Heart left ventricle (tissue), 16 donors: ENCODE measurements around the gene RNASEH2B. TPM values are rescaled to one million over a fixed set of nuclear protein-coding genes. Genes with fewer than 3 reads are reported as not detected.

Source experiments
- ATAC-seq, 4 donors: fragments of 200-7000 bp; cut with Tn5 transposase; one replicate each; pipeline ENCODE4 v1.9.1; 2020 to 2022; ENCODE audit warnings: moderate library complexity in 4 of 4, mild to moderate bottlenecking in 3 of 4, moderate number of reproducible peaks in 1 of 4
- DNase-seq, 5 donors: peaks; one replicate each; pipeline ENCODE4 v3.0.0-alpha.2; 2020
- H3K27ac ChIP-seq, 12 donors: fragments of 200-600 bp; sonication (generic) in 4 of 12; one replicate each; pipeline versions ENCODE4 v1.5.0 to v1.8.0; 2016 to 2022; ENCODE audit warnings: mild to moderate bottlenecking in 2 of 12
- H3K27me3 ChIP-seq, 9 donors: fragments of 200-600 bp; sonication (generic) in 2 of 9; one replicate each; pipeline versions ENCODE4 v1.5.1 to v1.8.0; 2016 to 2022; ENCODE audit warnings: mild to moderate bottlenecking in 3 of 9
- H3K36me3 ChIP-seq, 9 donors: fragments of 200-600 bp; sonication (generic) in 2 of 9; one replicate each; pipeline versions ENCODE4 v1.5.0 to v1.8.0; 2018 to 2022; ENCODE audit warnings: mild to moderate bottlenecking in 2 of 9
- H3K4me1 ChIP-seq, 12 donors: fragments of 200-600 bp; sonication (generic) in 4 of 12; one replicate each; pipeline versions ENCODE4 v1.5.0 to v1.8.0; 2016 to 2022; ENCODE audit warnings: mild to moderate bottlenecking in 3 of 12
- H3K4me3 ChIP-seq, 12 donors: fragments of 200-600 bp; sonication (generic) in 4 of 12; one replicate each; pipeline versions ENCODE4 v1.5.0 to v1.8.0; 2017 to 2022; ENCODE audit warnings: mild to moderate bottlenecking in 9 of 12, moderate library complexity in 4 of 12
- H3K9me3 ChIP-seq, 12 donors: fragments of 200-600 bp; sonication (generic) in 4 of 12; one replicate each; pipeline versions ENCODE4 v1.5.0 to v1.8.0; 2016 to 2022; ENCODE audit warnings: mild to moderate bottlenecking in 1 of 12
- POLR2A ChIP-seq, 2 donors: fragments of 450-650 bp; IDR thresholded peaks; one replicate each; pipeline ENCODE4 v1.6.1; 2017; ENCODE audit warnings: antibody characterized with exemption in 2 of 2, mild to moderate bottlenecking in 2 of 2, moderate library complexity in 2 of 2
- WGBS, 4 donors: extraction: QIAGEN DNeasy Blood & Tissue Kit in 2 of 4; methylation state at CpG; one replicate each; pipeline versions ENCODE4 v1.1.5 to v1.1.7; 2013 to 2018; 5-methylcytosine and 5-hydroxymethylcytosine counted together
- intact Hi-C, 10 donors: fragments of 100-400 bp; cut with DNase I; formaldehyde crosslinking; loops; one replicate each; pipeline versions ENCODE4 v1.11.1 to v1.14.2; 2022
- polyA plus RNA-seq, 2 donors: library from polyadenylated mRNA; stranded (reverse); fragments of 200-250 nt; gene quantifications; one replicate each; pipeline ENCODE4 v1.2.3, GENCODE V29; 2013
- total RNA-seq, 9 donors: library from RNA; depleted of rRNA in 2 of 9; stranded (reverse); fragments of >200 nt in 2 of 9; fragmentation: NEBNext Ultra II Directional in 3 of 9; extraction: Animal tissue kit (Norgen Biotek cat#: 25700) in 3 of 9; gene quantifications; one replicate each; pipeline versions ENCODE4 v1.1.0 to v1.2.4, GENCODE V29; 2016 to 2023
- TF ChIP-seq, protein P1 (sequence below), 12 donors: fragments of 200-600 bp; sonication (generic) in 4 of 12; IDR thresholded peaks; one replicate each; pipeline versions ENCODE4 v1.5.0 to v1.8.0; 2018 to 2022; ENCODE audit warnings: antibody characterized with exemption in 12 of 12, mild to moderate bottlenecking in 5 of 12
- donor health status: ischemic (EF 13 %, LVEDD 7.1; RV severe dilation, severe dysfunction).
- donor health status: healthy with polysubstance abuse.
- donor health status: DM: no; HTN: yes; CAD: no.
- donor health status: DM: no; HTN: no; CAD: no.
- donor health status: ischemic (EF 25% LVEDD 6.9; RV normal size, moderate dysfunction).
- donor health status: ischemic (EF 25% LVEDD 5.7; RV mildly dilated, moderate dysfunction).
- donor health status: healthy.
- donor health status: DM: yes; HTN: yes; CAD: no.
- donor health status: ischemic (EF 35%, LVEDD 5.7; RV mildly dilated, moderate dysfunction).
- donor health status: nonischemic (EF 11% LVEDD 7.7; RV severe dilation, severe dysfunction).
- donor health status: DM: yes; HTN: yes; CAD: no.
- donor health status: PGD.
- donor health status: ischemic (EF 29% LVEDD 5.4; RV normal size, mild dysfunction).
- donor health status: nonischemic (EF 23%, LVEDD 6.1; RV moderate dilation, normal function).

The RNASEH2B gene
- total and polyA plus RNA-seq, 11 donors, result 22.7 to 61.9 (median 43.4) TPM

DNA sequence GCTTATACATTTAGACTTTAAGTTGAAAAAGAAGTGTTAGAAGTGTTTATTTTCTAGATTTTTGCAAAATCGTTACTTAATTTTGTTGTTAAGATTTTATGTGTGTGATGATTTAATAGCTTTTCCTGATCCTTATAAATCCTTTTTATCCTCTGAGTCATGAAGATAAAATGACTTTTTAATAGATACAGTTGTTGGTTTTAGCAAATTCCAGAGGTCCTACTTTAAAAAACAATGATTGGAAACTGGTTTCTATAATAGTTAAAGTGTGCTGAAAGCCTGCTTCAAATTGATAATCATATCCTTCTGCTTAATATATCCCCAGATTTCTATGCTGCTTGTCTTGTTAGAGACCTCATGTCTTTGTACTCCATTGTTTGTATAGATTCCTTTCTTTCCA is 39.0 kb downstream of the RNASEH2B start:
- Histone ChIP-seq H3K4me1 (peaks cover 0 to 9% (median 0%) of the 10 kb centered on the region in 12 donors), H3K27me3 (no peaks in the 10 kb centered on the region), H3K9me3 (no peaks in the 10 kb centered on the region), H3K4me3 (no peak overlapping the region), H3K36me3 (peaks cover 0 to 72% (median 42%) of the 10 kb centered on the region in 9 donors), H3K27ac (no peak overlapping the region)
- 91 to 94% (median 92%) methylated on average over 1 of the region's 1 CpG for WGBS, 4 donors
- TF ChIP-seq, protein P1, sequence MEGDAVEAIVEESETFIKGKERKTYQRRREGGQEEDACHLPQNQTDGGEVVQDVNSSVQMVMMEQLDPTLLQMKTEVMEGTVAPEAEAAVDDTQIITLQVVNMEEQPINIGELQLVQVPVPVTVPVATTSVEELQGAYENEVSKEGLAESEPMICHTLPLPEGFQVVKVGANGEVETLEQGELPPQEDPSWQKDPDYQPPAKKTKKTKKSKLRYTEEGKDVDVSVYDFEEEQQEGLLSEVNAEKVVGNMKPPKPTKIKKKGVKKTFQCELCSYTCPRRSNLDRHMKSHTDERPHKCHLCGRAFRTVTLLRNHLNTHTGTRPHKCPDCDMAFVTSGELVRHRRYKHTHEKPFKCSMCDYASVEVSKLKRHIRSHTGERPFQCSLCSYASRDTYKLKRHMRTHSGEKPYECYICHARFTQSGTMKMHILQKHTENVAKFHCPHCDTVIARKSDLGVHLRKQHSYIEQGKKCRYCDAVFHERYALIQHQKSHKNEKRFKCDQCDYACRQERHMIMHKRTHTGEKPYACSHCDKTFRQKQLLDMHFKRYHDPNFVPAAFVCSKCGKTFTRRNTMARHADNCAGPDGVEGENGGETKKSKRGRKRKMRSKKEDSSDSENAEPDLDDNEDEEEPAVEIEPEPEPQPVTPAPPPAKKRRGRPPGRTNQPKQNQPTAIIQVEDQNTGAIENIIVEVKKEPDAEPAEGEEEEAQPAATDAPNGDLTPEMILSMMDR (IDR thresholded peaks at IDR 0.05), result no peak
- TF ChIP-seq POLR2A (IDR thresholded peaks at IDR 0.05), result no peak
- ATAC-seq (no peak), DNase-seq (no peak)
- intact Hi-C loops, result no loop called here

DNA sequence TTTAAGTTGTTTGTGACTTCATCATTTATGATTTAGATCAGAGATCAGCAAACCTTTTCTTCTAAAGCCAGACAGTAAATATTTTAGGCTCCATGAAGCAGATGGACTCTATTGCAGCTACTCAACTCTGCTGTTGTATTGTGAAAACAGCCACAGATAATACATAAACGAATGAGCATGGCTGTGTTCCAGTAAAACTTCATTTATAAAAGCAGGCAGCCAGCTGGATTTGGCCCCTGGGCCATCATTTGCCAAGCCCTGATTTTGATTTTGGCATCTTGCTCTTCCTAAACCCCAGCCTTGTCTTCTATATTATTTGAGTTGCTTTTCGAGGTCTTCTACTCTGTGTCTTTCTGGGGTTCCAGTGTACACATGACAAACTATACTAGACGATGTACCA is 41.3 kb downstream of the RNASEH2B start:
- Histone ChIP-seq H3K9me3 (no peaks in the 10 kb centered on the region), H3K27me3 (no peaks in the 10 kb centered on the region), H3K4me1 (peaks cover 0 to 9% (median 0%) of the 10 kb centered on the region in 12 donors), H3K4me3 (no peak overlapping the region), H3K36me3 (peaks cover 0 to 66% (median 28%) of the 10 kb centered on the region in 9 donors), H3K27ac (no peak overlapping the region)
- 53 to 74% (median 65%) methylated on average over 3 of the region's 3 CpGs for WGBS, 4 donors
- ATAC-seq, result no peak
- TF ChIP-seq, protein P1 (IDR thresholded peaks at IDR 0.05), result no peak
- DNase-seq, result no peak
- intact Hi-C loops, result no loop called here

DNA sequence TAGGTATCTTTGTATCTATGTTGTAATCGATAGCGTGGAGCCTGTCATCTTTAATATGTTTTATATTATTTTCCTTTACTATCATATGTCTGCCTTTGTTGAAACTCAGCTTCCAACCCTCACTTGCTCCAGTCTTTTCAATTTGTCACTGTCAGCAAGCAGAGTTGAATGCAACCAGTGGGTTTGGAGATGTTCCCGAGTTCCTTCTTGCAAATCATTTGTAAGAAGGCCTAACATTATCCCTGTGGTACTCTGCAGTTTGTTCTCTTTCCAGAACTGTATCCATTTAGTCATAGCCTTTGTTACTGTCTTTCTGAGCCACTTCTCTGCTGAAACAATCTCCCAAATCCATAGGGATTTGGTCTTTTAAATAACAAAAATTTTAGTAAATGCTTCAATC is 41.8 kb downstream of the RNASEH2B start:
- no peak overlapping the region for H3K4me3 ChIP-seq
- WGBS, 4 donors, result 82 to 92% (median 88%) methylated on average over 3 of the region's 3 CpGs
- ATAC-seq (no peak), DNase-seq (no peak)
- H3K4me1 ChIP-seq, result peaks cover 0 to 9% (median 0%) of the 10 kb centered on the region in 12 donors
- peaks cover 0 to 64% (median 28%) of the 10 kb centered on the region in 9 donors for H3K36me3 ChIP-seq
- no peak overlapping the region for H3K27ac ChIP-seq
- intact Hi-C loops, result no loop called here
- TF ChIP-seq, protein P1 (IDR thresholded peaks at IDR 0.05), result no peak
- no peak for TF ChIP-seq POLR2A (IDR thresholded peaks at IDR 0.05)
- no peaks in the 10 kb centered on the region for H3K27me3 ChIP-seq
- H3K9me3 ChIP-seq, result no peaks in the 10 kb centered on the region

DNA sequence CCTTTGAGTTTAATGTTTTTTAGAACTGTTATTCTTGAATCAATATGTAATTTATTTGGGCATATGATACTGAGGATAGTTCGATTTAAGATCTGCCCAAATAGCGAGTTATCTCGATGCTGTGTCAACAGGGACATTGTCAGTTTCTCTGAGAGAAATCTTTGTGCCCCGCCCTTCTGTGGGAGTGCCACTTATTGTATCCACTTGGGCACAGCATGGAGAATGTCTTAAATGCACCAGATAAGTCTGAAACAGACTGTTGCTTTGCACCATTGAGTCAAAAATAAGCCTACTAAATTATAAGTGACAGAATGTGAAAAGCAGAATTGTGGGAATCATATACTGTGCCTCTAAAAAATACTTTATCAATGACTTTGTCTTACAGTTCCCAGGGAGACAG is 45.6 kb downstream of the RNASEH2B start:
- Histone ChIP-seq H3K27me3 (no peaks in the 10 kb centered on the region), H3K36me3 (peaks cover 0 to 67% (median 25%) of the 10 kb centered on the region in 9 donors), H3K4me3 (no peak overlapping the region), H3K27ac (no peak overlapping the region), H3K4me1 (peaks cover 0 to 9% (median 0%) of the 10 kb centered on the region in 12 donors), H3K9me3 (no peaks in the 10 kb centered on the region)
- 87 to 93% (median 90%) methylated on average over 4 of the region's 4 CpGs for WGBS, 4 donors
- intact Hi-C loops, result no loop called here
- TF ChIP-seq, protein P1 (IDR thresholded peaks at IDR 0.05), result no peak
- TF ChIP-seq POLR2A (IDR thresholded peaks at IDR 0.05), result no peak
- ATAC-seq (no peak), DNase-seq (no peak)
